HG02938 (cell line): ENCODE measurements around the gene SLC25A26.
"Not testable (repeated sequence)": the region's sequence is repeated elsewhere in the genome, so short reads cannot be mapped to it uniquely, and the experiment has no call there.

ENCODE experiments used
- ATAC-seq: cut with Tn5 transposase; IDR thresholded peaks from one replicate; pipeline ENCODE4 v1.9.1; 2021; ENCODE audit warnings: mild to moderate bottlenecking, moderate library complexity; ENCODE audit not compliant: unreplicated experiment

The SLC25A26 gene

GRCh38 chr3:66267906-66268305, 47.1 kb downstream of the SLC25A26 start:
- ATAC-seq = no peak

GRCh38 chr3:66268864-66269263, 48.1 kb downstream of the SLC25A26 start:
- no peak for ATAC-seq

GRCh38 chr3:66269411-66269810, 48.6 kb downstream of the SLC25A26 start:
- no peak for ATAC-seq

- no peak for ATAC-seq
Observed at GRCh38 chr3:66270288-66270687, 49.5 kb downstream of the SLC25A26 start.

- ATAC-seq = no peak
Observed at GRCh38 chr3:66270701-66271100, 49.9 kb downstream of the SLC25A26 start.

GRCh38 chr3:66271231-66271630, 50.4 kb downstream of the SLC25A26 start:
- no peak for ATAC-seq

- ATAC-seq = no peak
Observed at GRCh38 chr3:66272016-66272415, 51.2 kb downstream of the SLC25A26 start.

GRCh38 chr3:66274837-66275236, 54.0 kb downstream of the SLC25A26 start:
- not testable (repeated sequence) for ATAC-seq

- no peak for ATAC-seq
Observed at GRCh38 chr3:66276705-66277274, 56.0 kb downstream of the SLC25A26 start.

GRCh38 chr3:66279168-66279567, 58.4 kb downstream of the SLC25A26 start:
- ATAC-seq = no peak

GRCh38 chr3:66280304-66280703, 59.5 kb downstream of the SLC25A26 start:
- ATAC-seq = no peak

GRCh38 chr3:66291922-66292321, 71.1 kb downstream of the SLC25A26 start:
- ATAC-seq = not testable (repeated sequence)

- no peak for ATAC-seq
Observed at GRCh38 chr3:66297260-66297873, 76.6 kb downstream of the SLC25A26 start.

GRCh38 chr3:66297900-66298299, 77.1 kb downstream of the SLC25A26 start:
- no peak for ATAC-seq

- no peak for ATAC-seq
Observed at GRCh38 chr3:66298591-66298990, 77.8 kb downstream of the SLC25A26 start.

GRCh38 chr3:66299085-66299484, 78.3 kb downstream of the SLC25A26 start:
- ATAC-seq = not testable (repeated sequence)

- no peak for ATAC-seq
Observed at GRCh38 chr3:66299891-66300290, 79.1 kb downstream of the SLC25A26 start.

- ATAC-seq = peak; percentile 87
Observed at GRCh38 chr3:66302288-66302687, 81.5 kb downstream of the SLC25A26 start.

GRCh38 chr3:66303491-66303901, 82.7 kb downstream of the SLC25A26 start:
- peak; percentile 75 for ATAC-seq

GRCh38 chr3:66304293-66304692, 83.5 kb downstream of the SLC25A26 start:
- ATAC-seq = no peak

- ATAC-seq = not testable (repeated sequence)
Observed at GRCh38 chr3:66306086-66306485, 85.3 kb downstream of the SLC25A26 start.

GRCh38 chr3:66306991-66307390, 86.2 kb downstream of the SLC25A26 start:
- not testable (repeated sequence) for ATAC-seq

GRCh38 chr3:66312039-66312438, 91.2 kb downstream of the SLC25A26 start:
- no peak for ATAC-seq
